Activated T-helper 1 cell treated with anti-CD3 and anti-CD28 coated beads, Interleukin-12 subunit alpha, Interleukin-12 subunit beta, Interleukin-2, Interleukin-4 antibody, amounts not matched to agents 30 ng/mL and 10 ng/mL and 1 ng/mL, durations not matched to agents 14 hours and 24 hours and 36 hours (primary cell): Measurements from ENCODE around the gene C9orf85. TPM values are rescaled to one million over a fixed set of nuclear protein-coding genes. Genes with fewer than 3 reads are reported as not detected.
A peak's percentile ranks its signal among the peaks of the same experiment; 100 is the strongest.

Source experiments
- DNase-seq: peaks from one replicate; pipeline ENCODE4 v3.0.0; 2021; ENCODE audit warnings: low spot score
- H3K27ac Mint-ChIP-seq: one replicate; pipeline ENCODE4 v1.8.0; 2021; ENCODE audit warnings: mild to moderate bottlenecking, mixed read lengths
- H3K27me3 Mint-ChIP-seq: one replicate; pipeline ENCODE4 v1.8.0; 2022; ENCODE audit warnings: mild to moderate bottlenecking, moderate library complexity, mixed read lengths; ENCODE audit not compliant: insufficient read depth
- H3K36me3 Mint-ChIP-seq: one replicate; pipeline ENCODE4 v1.8.0; 2021; ENCODE audit warnings: low read depth, mixed read lengths
- H3K4me1 Mint-ChIP-seq: one replicate; pipeline ENCODE4 v1.8.0; 2021; ENCODE audit warnings: low read depth, mixed read lengths
- H3K4me3 Mint-ChIP-seq: one replicate; pipeline ENCODE4 v1.8.0; 2021; ENCODE audit warnings: mild to moderate bottlenecking, moderate library complexity, mixed read lengths
- H3K9me3 Mint-ChIP-seq: one replicate; pipeline ENCODE4 v1.8.0; 2021; ENCODE audit warnings: mixed read lengths
- intact Hi-C: fragments of 100-400 bp; cut with micrococcal nuclease; formaldehyde crosslinking; loops from one replicate; pipeline ENCODE4 v1.15.1; 2024
- total RNA-seq: library from RNA; stranded (reverse); gene quantifications from 2 replicates; pipeline ENCODE4 v1.2.3, GENCODE V29; 2022

Gene C9orf85
- total RNA-seq, 1 donor from 2014 or later, result 9.8 TPM

DNA sequence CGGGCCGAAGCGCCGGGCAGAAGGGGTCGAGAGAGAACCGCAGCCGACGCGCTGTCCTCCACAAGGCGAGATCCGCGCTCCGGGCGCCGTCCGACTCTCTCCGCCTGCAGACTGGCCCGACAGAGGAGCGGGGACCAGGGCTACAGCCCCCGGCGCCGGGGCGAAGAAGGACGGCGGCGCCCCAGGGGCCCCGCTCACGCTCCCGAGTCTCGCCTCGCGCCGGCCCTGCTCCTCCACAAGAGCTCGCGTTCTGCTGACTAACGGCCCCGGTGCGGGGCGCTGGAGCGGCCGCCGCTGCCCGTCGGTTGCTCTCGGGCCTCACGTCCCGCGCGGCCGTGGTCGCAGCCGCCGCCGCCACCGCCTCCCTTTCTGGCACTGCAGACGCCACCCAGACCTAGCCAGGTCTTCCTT, 784 bp upstream of the C9orf85 start:
- peak overlapping the region; percentile 99 for H3K4me3 Mint-ChIP-seq
- intact Hi-C loops, result loop anchor here (1.0 to 10.0 kb wide), 12 partner anchors 14 to 1492 kb away; partner anchors contain the start of gene ZFAND5

DNA sequence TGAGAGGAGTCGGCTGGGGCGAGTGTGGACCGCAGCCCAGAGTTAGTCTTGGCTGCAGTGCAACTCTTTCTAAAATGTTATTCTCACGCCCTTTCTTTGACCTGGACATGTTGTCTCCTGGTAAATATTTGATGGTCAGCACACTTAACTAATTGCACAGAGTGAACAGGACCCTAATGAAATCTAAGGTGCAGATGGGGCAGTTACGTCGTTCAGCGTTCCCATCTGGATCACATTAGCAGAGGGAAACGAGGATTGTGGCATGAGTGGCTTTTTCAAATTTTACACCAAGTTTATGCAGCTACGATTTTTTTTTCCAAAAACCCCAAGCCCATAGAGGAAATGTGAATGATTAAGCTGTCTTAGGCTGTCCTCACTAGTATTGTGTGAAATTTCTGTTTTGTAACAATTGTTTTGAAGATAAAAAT, 483 bp downstream of the C9orf85 start:
- no peaks in the 10 kb centered on the region for H3K9me3 Mint-ChIP-seq
- H3K36me3 Mint-ChIP-seq, result peaks cover 8% of the 10 kb centered on the region
- peak overlapping the region; percentile 99 for H3K4me3 Mint-ChIP-seq
- H3K27ac Mint-ChIP-seq, result peak overlapping the region; percentile 96
- peaks cover 61% of the 10 kb centered on the region for H3K4me1 Mint-ChIP-seq
- intact Hi-C loops, result loop anchor here (1.0 to 10.0 kb wide), 12 partner anchors 16 to 1493 kb away; partner anchors contain the start of gene ZFAND5
- no peaks in the 10 kb centered on the region for H3K27me3 Mint-ChIP-seq
- no peak for DNase-seq

More for the DNA sequence above, 784 bp upstream of the C9orf85 start:
- no peaks in the 10 kb centered on the region for H3K9me3 Mint-ChIP-seq
- peaks cover 11% of the 10 kb centered on the region for H3K36me3 Mint-ChIP-seq
- H3K27me3 Mint-ChIP-seq, result no peaks in the 10 kb centered on the region
- no peak for DNase-seq
- peak overlapping the region; percentile 96 for H3K27ac Mint-ChIP-seq
- peaks cover 67% of the 10 kb centered on the region for H3K4me1 Mint-ChIP-seq

DNA sequence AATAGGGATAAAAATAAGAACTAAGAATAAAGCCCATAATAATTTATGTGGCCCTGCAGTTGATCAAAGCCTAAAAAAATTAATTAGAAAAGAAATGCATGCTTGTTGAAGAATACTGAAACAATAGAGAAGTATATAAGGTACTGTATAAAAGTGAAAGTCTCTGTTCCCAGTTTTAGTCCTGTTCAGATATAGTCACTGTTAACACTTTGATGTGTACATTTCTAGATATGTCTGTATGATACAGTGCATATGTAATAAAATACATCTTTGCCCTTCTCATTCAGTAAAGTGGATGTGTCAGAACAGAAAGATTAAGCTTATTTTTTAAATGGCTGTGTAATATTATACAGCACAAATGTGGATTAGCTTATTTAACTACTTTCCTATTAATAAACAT, 4.1 kb downstream of the C9orf85 start:
- no peak for DNase-seq
- Mint-ChIP-seq H3K27ac (no peak overlapping the region), H3K9me3 (no peaks in the 10 kb centered on the region), H3K36me3 (peaks cover 20% of the 10 kb centered on the region), H3K27me3 (no peaks in the 10 kb centered on the region), H3K4me3 (no peak overlapping the region), H3K4me1 (peaks cover 37% of the 10 kb centered on the region)
- intact Hi-C loops, result loop anchor here (10.0 kb wide), 1 partner anchor 231 kb away; no protein-coding TSS in a partner anchor

DNA sequence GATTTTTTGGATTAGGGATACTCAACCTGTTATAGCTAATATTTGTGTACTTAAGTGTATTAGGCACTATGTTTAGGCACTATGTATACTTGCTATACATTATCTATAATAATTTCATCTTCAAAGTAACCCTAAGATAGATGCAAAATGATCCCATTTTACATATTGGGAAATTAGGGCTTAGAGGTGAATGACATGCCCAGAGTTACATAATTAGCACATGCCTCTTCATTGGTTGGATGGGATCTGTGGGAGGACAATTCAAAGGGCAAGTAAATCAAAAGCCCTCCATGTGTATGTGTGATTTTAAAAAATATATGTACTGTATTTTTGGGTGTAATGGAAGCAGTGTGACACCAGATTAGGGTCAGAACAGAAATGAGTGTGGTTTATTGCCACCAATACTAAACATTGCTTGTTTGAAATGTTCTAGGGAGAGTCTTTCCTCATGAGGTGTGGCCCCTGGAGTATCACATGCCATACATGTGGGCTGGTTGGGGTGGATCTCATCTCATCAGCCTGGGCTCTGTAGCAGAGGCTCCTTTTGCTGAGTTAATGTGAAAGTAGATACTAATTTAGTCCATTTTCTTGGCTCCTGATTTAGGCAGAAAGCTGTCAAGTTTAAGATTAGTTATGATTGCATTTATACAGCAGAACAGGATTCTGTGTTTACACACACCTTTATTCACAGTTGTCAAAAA, 5.5 kb downstream of the C9orf85 start:
- no peak overlapping the region for H3K27ac Mint-ChIP-seq
- peaks cover 15% of the 10 kb centered on the region for H3K36me3 Mint-ChIP-seq
- no peaks in the 10 kb centered on the region for H3K9me3 Mint-ChIP-seq
- peaks cover 31% of the 10 kb centered on the region for H3K4me1 Mint-ChIP-seq
- intact Hi-C loops, result loop anchor here (10.0 kb wide), 1 partner anchor 232 kb away; no protein-coding TSS in a partner anchor
- no peak overlapping the region for H3K4me3 Mint-ChIP-seq
- H3K27me3 Mint-ChIP-seq, result no peaks in the 10 kb centered on the region
- no peak for DNase-seq

DNA sequence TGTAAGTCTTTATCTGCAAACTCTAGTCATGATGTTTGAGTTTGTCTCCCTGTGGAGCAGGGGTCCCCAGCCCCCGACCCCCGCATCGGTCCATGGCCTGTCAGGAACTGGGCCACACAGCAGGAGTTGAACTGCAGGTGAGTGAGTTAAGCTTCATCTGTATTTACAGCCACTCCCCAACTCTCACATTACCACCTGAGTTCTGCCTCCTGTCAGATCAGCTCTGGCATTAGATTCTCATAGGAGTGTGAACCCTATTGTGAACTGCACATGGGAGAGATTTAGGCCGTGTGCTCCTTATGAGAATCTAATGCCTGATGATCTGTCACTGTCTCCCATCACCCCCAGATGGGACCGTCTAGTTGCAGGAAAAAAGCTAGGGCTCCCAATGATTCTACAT, 7.0 kb downstream of the C9orf85 start:
- H3K9me3 Mint-ChIP-seq, result no peaks in the 10 kb centered on the region
- peaks cover 19% of the 10 kb centered on the region for H3K36me3 Mint-ChIP-seq
- H3K27me3 Mint-ChIP-seq, result no peaks in the 10 kb centered on the region
- peaks cover 22% of the 10 kb centered on the region for H3K4me1 Mint-ChIP-seq
- no peak overlapping the region for H3K4me3 Mint-ChIP-seq
- DNase-seq, result no peak
- intact Hi-C loops, result loop anchor here (10.0 kb wide), 1 partner anchor 234 kb away; no protein-coding TSS in a partner anchor
- H3K27ac Mint-ChIP-seq, result no peak overlapping the region

DNA sequence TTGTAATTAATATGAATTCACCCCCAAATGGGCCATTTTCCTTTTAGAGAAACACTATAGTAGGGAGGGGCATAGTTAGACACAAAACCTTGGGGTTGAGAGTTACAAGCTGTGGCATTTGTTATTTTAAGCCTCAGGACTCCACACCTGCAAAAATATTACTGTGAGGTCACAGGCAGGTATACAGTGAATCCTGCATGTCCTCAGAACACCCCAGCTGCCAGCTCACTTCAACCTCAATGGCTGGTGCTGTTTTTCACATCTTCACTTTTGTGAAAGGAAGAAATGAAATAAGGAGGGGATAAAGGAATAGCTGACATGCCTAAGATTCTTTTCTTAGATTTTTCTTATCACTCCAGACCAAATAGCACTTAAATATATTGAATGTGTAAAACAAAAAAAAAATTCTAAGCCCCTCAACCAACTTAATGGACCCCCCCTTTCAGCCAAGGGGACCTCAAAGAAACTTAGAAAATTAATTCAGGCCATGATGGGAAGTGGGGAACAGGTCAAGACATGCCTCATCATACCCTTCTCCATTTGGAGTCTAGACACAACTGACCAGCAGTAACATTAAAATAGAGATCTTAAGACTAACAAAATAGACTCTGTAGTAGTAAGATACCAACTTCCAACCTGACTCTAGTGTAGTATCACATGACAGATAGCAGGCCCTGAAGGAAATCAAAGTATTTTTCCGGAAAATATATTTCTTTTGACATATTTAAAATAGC, 9.2 kb downstream of the C9orf85 start:
- H3K4me3 Mint-ChIP-seq, result no peak overlapping the region
- peaks cover 20% of the 10 kb centered on the region for H3K36me3 Mint-ChIP-seq
- no peak for DNase-seq
- H3K4me1 Mint-ChIP-seq, result peaks cover 10% of the 10 kb centered on the region
- no peaks in the 10 kb centered on the region for H3K9me3 Mint-ChIP-seq
- no peaks in the 10 kb centered on the region for H3K27me3 Mint-ChIP-seq
- intact Hi-C loops, result no loop called here
- H3K27ac Mint-ChIP-seq, result no peak overlapping the region

DNA sequence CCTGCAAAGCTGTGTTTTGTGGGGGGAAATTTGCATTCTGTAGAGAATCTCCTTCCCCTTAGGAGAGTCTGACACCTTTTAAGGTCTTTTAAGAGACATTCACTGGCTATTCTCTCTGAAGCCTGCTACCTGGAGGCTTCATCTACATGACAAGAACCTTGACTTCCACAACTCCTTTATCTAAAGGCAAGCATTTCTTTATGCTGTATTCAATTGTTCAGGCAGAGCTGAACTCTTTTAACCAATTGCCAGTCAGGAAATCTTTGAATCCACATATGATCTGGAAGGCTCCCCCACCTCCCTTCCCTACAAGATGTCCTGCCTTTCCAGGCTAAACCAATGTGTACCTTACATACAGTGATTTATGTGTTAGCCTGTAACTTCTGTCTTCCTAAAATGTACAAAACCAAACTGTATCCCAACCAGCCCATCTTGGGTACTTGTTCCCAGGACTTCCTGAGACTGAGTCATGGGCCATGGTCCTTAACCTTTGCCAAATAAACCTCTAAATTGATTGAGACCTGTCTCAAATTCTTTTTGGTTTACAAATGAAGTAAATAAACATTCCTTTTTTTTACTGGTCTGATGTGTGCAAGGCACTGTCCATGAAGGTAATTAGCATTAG, 9.9 kb downstream of the C9orf85 start:
- H3K27me3 Mint-ChIP-seq, result no peaks in the 10 kb centered on the region

DNA sequence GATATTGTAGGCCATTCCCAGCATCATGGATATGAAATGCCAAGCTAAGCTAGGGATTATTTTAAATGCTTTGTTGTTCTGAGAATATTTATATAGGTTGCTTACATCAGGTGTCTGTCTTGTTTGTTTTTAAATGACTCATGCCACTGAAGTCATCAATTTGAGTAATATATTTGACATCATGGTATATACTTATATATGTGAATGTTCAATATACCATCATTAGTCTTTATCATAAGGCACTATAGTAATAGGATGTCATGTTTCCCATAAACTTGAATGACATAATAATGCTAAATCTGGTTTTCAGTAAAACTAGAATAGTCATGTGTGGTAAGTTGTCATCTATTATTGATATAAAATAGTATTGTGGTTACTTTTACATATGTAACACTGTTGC, 13.1 kb downstream of the C9orf85 start:
- Mint-ChIP-seq H3K9me3 (no peaks in the 10 kb centered on the region), H3K36me3 (peaks cover 6% of the 10 kb centered on the region), H3K27me3 (no peaks in the 10 kb centered on the region), H3K4me3 (no peak overlapping the region), H3K27ac (no peak overlapping the region), H3K4me1 (no peaks in the 10 kb centered on the region)
- intact Hi-C loops, result no loop called here
- no peak for DNase-seq

More for the DNA sequence above, 9.9 kb downstream of the C9orf85 start:
- no peak for DNase-seq
- Mint-ChIP-seq H3K27ac (no peak overlapping the region), H3K4me3 (no peak overlapping the region), H3K36me3 (peaks cover 20% of the 10 kb centered on the region), H3K4me1 (peaks cover 10% of the 10 kb centered on the region), H3K9me3 (no peaks in the 10 kb centered on the region)
- intact Hi-C loops, result no loop called here

DNA sequence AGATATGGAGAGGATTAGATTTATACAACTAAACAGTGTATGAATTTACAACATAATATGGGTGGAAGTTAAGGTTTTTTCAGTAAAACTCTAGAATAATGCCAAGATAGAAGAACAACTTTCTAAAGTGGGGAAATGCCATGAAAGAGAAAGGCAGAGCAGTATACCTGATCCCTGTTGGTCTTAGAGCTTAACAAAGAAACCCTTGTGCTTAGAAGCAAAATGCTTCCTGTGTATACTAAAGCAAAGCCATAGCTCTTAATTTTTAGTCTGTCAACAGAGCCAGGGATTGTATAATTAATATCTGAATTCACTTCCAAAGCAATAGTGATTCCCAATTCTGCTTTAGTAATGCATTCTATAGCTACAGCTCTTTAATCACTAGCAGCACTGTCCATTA, 14.4 kb downstream of the C9orf85 start:
- H3K36me3 Mint-ChIP-seq, result peaks cover 7% of the 10 kb centered on the region
- H3K4me1 Mint-ChIP-seq, result no peaks in the 10 kb centered on the region
- no peak for DNase-seq
- no peaks in the 10 kb centered on the region for H3K27me3 Mint-ChIP-seq
- no peak overlapping the region for H3K4me3 Mint-ChIP-seq
- H3K9me3 Mint-ChIP-seq, result no peaks in the 10 kb centered on the region
- intact Hi-C loops, result no loop called here
- H3K27ac Mint-ChIP-seq, result no peak overlapping the region

DNA sequence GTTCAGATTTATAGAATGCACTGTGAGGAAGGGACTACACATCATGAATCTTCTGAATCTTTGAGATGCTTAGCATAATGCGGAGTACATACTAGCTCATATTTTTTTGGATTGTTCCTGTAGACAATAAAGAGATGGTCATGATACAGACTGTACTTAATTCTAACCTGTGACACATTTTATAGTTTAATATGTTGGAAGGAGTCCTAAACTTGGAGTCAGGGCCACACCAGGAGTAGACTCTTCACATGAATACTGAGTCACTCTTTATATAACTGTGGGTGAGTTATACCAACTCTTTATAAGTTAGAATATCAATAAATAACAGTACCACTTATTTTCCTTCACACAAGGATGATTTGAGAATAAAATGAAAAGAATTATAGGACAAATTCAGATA, 16.9 kb downstream of the C9orf85 start:
- H3K4me3 Mint-ChIP-seq, result no peak overlapping the region

DNA sequence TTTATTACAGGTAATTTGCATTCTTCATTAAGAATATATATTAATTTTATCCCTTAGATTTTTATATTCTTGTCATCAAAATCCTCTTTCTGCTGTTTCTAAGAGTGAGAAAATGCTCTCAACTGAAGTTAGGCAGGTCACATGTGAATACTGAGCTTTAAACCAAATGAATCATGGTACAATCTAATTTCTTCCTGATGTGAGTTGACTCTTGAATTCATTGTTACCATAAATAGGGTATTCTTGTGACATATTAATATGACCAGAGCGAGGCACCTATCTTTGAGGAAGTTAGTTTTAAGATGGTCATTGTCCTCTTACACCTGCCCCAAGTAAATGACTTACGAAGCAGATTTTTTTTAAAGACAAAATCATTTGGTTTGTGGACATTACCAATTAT, 17.4 kb downstream of the C9orf85 start:
- Mint-ChIP-seq H3K36me3 (peaks cover 6% of the 10 kb centered on the region), H3K27me3 (no peaks in the 10 kb centered on the region), H3K4me1 (no peaks in the 10 kb centered on the region), H3K27ac (no peak overlapping the region), H3K4me3 (no peak overlapping the region), H3K9me3 (no peaks in the 10 kb centered on the region)
- DNase-seq, result no peak
- intact Hi-C loops, result no loop called here

More for the DNA sequence above, 16.9 kb downstream of the C9orf85 start:
- no peaks in the 10 kb centered on the region for H3K4me1 Mint-ChIP-seq
- intact Hi-C loops, result no loop called here
- H3K9me3 Mint-ChIP-seq, result no peaks in the 10 kb centered on the region
- H3K27me3 Mint-ChIP-seq, result no peaks in the 10 kb centered on the region
- H3K36me3 Mint-ChIP-seq, result peaks cover 6% of the 10 kb centered on the region
- no peak for DNase-seq
- no peak overlapping the region for H3K27ac Mint-ChIP-seq

DNA sequence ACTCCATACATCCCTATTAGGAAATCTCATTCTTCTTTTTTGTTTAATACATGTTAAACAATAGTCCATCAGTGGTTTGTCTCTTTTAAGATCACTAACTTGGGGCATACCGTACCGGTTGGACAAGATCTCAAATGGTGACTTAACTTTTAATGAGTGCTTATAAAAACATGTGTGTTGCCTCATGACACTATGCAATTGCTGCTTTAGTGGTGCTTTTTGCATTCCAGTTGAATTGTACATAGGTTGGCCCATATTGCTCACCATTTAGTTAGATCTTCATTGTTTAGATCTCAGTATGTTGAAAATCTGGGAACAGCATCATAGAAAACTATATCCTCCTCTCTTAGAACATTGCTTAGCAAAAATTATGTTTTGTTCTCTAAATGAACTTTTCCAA, 17.8 kb downstream of the C9orf85 start:
- H3K27me3 Mint-ChIP-seq, result no peaks in the 10 kb centered on the region
- intact Hi-C loops, result no loop called here
- no peaks in the 10 kb centered on the region for H3K9me3 Mint-ChIP-seq
- no peaks in the 10 kb centered on the region for H3K4me1 Mint-ChIP-seq
- no peak overlapping the region for H3K27ac Mint-ChIP-seq
- peaks cover 5% of the 10 kb centered on the region for H3K36me3 Mint-ChIP-seq
- H3K4me3 Mint-ChIP-seq, result no peak overlapping the region
- DNase-seq, result no peak
